Stimulated activated CD4-positive, alpha-beta T cell treated with anti-CD3 and anti-CD28 coated beads, Interleukin-2, amount 100 ng/mL, for 48 hours (primary cell): Measurements from ENCODE around the gene GSTM3.
"Not testable (repeated sequence)": the region's sequence is repeated elsewhere in the genome, so short reads cannot be mapped to it uniquely, and the experiment has no call there.

Experiments
- DNase-seq, 2 donors: peaks; one replicate each; pipeline ENCODE4 v3.0.0-alpha.2; 2020

GSTM3 gene

GRCh38 chr1:109773900-109774485 is 33.2 kb upstream of the GSTM3 start:
- DNase-seq = no peak

- peak; percentile 53 to 56 for DNase-seq
Observed at GRCh38 chr1:109773203-109773899, 32.5 kb upstream of the GSTM3 start.

GRCh38 chr1:109772658-109773202 is 31.9 kb upstream of the GSTM3 start:
- no peak for DNase-seq

GRCh38 chr1:109771712-109772657 is 31.1 kb upstream of the GSTM3 start:
- DNase-seq = no peak

- no peak for DNase-seq
Observed at GRCh38 chr1:109770331-109771095, 29.7 kb upstream of the GSTM3 start.

GRCh38 chr1:109769330-109770078 is 28.7 kb upstream of the GSTM3 start:
- DNase-seq = no peak

- DNase-seq = no peak
Observed at GRCh38 chr1:109768820-109769219, 28.0 kb upstream of the GSTM3 start.

DNA sequence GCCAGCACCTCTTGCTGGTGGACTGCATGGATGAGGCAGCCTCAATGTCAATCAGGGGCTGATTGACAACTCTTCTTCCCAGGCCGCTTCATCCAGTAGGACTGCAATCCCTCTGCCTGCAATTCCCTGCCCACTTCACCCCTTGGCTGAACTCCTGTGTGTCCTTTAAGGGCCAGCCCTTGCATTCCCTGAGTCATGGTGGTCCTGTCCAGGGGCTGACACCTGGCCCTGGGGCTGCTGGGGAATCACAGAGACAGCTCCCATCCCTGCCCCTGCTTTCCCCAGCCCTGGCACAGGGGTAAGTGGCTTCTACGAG is 27.5 kb upstream of the GSTM3 start:
- no peak for DNase-seq

- no peak for DNase-seq
Observed at GRCh38 chr1:109767637-109768334, 26.9 kb upstream of the GSTM3 start.

- not testable (repeated sequence) for DNase-seq
Observed at GRCh38 chr1:109766991-109767636, 26.3 kb upstream of the GSTM3 start.

GRCh38 chr1:109765896-109766615 is 25.2 kb upstream of the GSTM3 start:
- DNase-seq = no peak

DNA sequence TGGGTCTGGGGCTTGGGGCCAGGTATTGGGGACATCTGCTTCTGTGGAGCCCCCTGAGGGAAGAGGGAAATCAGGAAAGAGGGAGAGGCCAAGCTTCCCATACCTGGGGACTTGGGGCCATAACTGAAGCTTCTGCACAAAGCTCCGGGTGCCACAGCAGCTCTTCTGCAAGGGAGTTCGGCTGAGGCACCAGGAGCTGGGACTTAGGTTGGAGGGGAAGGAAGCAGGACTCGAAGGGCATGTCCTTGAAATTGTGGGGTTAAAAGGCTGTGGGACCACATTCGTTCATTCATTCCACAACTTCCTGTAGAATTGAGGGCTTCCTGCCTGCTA is 24.6 kb upstream of the GSTM3 start:
- no peak for DNase-seq

- no peak for DNase-seq
Observed at GRCh38 chr1:109764561-109765482, 24.0 kb upstream of the GSTM3 start.

- DNase-seq = no peak
Observed at GRCh38 chr1:109763646-109764415, 23.0 kb upstream of the GSTM3 start, which contains the start of gene EPS8L3. Gene EPS8L3, minus strand, starts transcription at chr1:109763923. Its CDS starts 2,174 bp downstream, at chr1:109761749.

- DNase-seq = no peak
Observed at GRCh38 chr1:109762821-109763645, 22.2 kb upstream of the GSTM3 start.

DNA sequence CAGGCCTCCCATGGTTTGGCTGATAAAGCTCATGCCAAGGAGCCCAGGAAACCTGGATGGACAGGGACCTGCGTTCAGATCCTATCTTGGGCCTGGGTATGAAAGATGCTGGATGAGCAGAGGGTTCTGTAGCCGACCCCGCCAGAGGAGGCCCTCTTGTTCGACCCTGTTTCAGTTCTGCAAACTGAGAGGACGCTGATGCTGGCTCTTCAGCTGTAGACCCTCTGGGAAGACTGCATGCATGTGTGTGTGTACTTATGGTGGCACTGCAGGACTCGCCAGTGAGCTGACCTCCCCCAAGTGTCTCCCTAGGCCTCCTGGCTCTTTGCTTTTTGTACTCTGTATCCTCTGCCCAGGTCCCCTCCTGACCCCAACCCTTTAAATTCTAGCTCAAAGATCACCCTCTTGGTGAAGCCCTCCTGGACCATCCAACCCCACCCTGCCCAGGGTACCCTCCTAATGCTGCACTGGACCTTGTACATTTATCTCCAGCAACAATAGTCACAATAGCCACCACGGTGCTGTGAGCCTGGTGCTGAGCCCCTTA is 21.3 kb upstream of the GSTM3 start:
- DNase-seq = no peak
